ENCODE results near the gene KLHL6. TPM values are rescaled to one million over a fixed set of nuclear protein-coding genes. Genes with fewer than 3 reads are reported as not detected.
"Not testable (repeated sequence)": the region's sequence is repeated elsewhere in the genome, so short reads cannot be mapped to it uniquely, and the experiment has no call there.

The KLHL6 gene
- polyA plus RNA-seq, 1 experiment, result not detected

DNA sequence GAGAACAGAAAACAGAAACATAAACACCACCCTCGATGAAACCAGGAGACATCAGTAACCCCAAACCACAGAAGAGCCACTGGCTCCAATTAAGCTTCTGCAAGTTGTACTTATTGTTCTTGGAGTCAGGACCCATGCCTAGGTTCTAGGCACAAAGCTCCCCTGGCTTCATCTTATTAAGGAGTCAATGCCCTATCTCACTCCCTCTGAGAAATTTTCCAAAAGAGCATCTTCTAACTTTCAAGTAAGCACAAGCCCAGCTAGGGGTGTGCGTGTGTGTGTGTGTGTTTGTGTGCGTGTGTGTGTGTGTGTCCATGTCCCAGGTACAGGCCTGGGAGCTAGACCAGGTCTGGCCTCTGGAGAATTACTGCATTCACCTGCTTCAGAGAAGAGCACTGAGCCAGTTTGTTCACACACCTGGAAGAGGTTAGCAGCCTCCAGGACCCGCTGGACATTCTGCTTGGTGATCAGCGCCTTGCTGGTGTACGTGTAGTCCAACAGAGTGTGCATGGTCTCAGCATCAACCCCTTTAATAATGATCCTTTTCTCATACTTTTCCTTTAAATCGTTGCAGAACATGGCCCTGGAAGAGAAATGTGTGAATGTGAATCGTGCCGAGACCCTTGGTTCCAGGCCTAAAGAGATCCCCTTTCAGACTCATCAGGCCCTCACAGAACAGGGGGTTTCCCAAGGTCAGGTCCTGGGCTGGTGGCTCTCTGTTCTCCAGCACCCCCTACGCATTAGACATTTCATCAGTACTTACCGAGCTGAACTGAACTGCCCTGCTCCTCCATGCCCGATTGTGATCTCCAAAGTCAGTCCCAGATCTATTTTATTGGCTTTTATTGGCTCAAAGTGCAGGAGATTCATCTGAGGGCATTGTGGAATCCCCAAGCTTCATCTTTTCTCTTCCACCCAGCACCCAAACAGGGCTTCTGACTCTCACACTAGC, 27.8 kb downstream of the KLHL6 start:
- Histone ChIP-seq H3K27ac (ENCODE audit: low read depth, low read length) (no peak overlapping the region), H3K9me3 (ENCODE audit: control insufficient read depth, insufficient read depth, low read length) (no peaks in the 10 kb centered on the region), H3K4me3 (ENCODE audit: low read depth, low read length) (no peak overlapping the region), H3K27me3 (ENCODE audit: control insufficient read depth, insufficient read depth, low read length) (peaks cover 11% of the 10 kb centered on the region)
- DNase-seq (ENCODE audit: low read depth, low spot score), result no peak
- CTCF ChIA-PET, result no interaction called here
- TF ChIP-seq, protein P1, sequence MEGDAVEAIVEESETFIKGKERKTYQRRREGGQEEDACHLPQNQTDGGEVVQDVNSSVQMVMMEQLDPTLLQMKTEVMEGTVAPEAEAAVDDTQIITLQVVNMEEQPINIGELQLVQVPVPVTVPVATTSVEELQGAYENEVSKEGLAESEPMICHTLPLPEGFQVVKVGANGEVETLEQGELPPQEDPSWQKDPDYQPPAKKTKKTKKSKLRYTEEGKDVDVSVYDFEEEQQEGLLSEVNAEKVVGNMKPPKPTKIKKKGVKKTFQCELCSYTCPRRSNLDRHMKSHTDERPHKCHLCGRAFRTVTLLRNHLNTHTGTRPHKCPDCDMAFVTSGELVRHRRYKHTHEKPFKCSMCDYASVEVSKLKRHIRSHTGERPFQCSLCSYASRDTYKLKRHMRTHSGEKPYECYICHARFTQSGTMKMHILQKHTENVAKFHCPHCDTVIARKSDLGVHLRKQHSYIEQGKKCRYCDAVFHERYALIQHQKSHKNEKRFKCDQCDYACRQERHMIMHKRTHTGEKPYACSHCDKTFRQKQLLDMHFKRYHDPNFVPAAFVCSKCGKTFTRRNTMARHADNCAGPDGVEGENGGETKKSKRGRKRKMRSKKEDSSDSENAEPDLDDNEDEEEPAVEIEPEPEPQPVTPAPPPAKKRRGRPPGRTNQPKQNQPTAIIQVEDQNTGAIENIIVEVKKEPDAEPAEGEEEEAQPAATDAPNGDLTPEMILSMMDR (IDR thresholded peaks at IDR 0.05; ENCODE audit: low read depth, low read length), result no peak
- POLR2A ChIA-PET, result no interaction called here

DNA sequence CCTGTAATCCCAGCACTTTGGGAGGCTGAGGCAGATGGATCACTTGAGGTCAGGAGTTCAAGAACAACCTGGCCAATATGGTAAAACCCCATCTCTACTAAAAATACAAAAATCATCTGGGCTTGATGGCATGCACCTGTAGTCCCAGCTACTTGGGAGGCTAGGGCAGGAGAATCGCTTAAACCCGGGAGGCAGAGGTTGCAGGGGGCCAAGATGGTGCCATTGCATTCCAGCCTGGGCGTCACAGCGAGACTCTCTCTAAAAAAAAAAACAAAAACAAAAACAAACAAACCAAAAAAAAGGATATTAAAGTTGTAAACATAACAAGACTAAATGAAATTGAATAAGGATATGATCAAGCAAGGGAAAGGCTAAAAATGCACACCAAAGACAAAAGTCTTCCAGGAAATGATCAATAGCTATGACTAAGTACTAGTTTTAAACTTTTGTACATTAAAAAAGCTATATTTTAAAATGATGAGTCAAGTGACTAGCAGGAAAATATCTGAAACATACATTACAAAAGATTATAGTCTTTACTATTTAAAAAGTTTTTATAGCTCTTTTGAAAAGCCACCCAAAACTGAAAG, 28.6 kb downstream of the KLHL6 start:
- CTCF ChIA-PET, result no interaction called here

DNA sequence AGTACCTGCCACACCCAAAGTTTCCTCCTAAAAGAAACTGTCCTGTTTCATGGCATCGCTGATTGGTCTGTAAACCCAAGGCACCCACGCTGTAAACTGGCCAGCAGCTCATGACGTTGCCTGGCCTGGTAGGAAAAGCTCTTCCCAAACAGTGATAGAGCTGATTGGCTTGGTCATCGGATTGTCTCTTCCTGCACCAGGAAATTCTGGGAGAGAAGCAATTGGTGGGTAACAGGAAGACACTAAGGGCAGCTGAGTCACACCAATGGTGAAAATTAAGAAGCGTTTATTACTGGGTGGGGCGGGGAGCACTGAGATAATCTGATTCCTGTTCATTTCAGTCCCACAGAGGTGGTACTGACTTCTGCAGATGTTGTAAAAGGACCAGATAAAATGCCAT, 31.0 kb downstream of the KLHL6 start:
- Histone ChIP-seq H3K27ac (ENCODE audit: low read depth, low read length) (no peak overlapping the region), H3K4me3 (ENCODE audit: low read depth, low read length) (no peak overlapping the region), H3K27me3 (ENCODE audit: control insufficient read depth, insufficient read depth, low read length) (no peaks in the 10 kb centered on the region), H3K9me3 (ENCODE audit: control insufficient read depth, insufficient read depth, low read length) (no peaks in the 10 kb centered on the region)
- CTCF ChIA-PET, result interaction anchor here (0.7 kb wide), 1 partner anchor 243 kb away, joined by 3 read pairs; no protein-coding TSS in a partner anchor
- TF ChIP-seq, protein P1 (IDR thresholded peaks at IDR 0.05; ENCODE audit: low read depth, low read length), result no peak
- POLR2A ChIA-PET, result no interaction called here
- no peak for DNase-seq (ENCODE audit: low read depth, low spot score)

More for the DNA sequence above, 28.6 kb downstream of the KLHL6 start:
- POLR2A ChIA-PET, result no interaction called here
- peaks cover 7% of the 10 kb centered on the region for H3K27me3 ChIP-seq (ENCODE audit: control insufficient read depth, insufficient read depth, low read length)
- TF ChIP-seq, protein P1 (IDR thresholded peaks at IDR 0.05; ENCODE audit: low read depth, low read length), result no peak
- no peak overlapping the region for H3K4me3 ChIP-seq (ENCODE audit: low read depth, low read length)
- H3K27ac ChIP-seq (ENCODE audit: low read depth, low read length), result no peak overlapping the region
- H3K9me3 ChIP-seq (ENCODE audit: control insufficient read depth, insufficient read depth, low read length), result no peaks in the 10 kb centered on the region
- DNase-seq (ENCODE audit: low read depth, low spot score), result no peak

DNA sequence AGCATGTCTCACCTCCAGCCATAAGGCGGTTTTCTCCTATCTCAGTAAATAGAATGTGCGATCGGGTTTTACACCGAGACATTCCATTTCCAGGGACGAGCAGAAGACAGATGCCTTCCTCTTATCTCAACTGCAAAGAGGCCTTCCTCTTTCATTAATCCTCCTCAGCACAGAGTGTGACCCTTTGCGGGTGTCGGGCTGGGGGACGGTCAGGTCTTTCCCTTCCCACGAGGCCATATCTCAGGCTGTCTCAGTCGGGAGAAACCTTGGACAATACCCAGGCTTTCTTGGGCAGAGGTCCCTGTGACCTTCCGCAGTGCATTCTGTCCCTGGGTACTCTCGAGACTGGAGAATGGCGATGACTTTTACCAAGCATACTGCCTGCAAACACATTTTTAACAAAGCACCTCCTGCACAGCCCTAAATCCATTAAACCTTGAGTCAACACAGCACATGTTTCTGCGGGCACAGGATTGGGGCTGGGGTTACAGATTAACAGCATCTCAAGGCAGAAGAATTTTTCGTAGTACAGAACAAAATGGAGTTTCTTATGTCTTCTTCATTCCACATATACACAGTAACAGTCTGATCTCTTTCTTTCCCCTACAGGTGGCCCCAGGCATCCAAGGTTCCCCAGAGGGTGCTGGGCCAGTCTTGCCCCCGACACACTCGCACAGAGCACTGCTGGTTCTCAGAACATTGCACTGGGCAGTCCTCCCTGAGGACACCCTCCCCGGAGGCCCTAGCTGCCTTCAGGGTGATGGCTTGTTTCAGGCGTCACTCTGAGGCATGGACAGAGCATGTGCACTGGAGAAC, 34.6 kb downstream of the KLHL6 start:
- peaks cover 20% of the 10 kb centered on the region for H3K27me3 ChIP-seq (ENCODE audit: control insufficient read depth, insufficient read depth, low read length)
- H3K4me3 ChIP-seq (ENCODE audit: low read depth, low read length); CTCF ChIA-PET; H3K9me3 ChIP-seq (ENCODE audit: control insufficient read depth, insufficient read depth, low read length); H3K27ac ChIP-seq (ENCODE audit: low read depth, low read length); POLR2A ChIA-PET; DNase-seq (ENCODE audit: low read depth, low spot score): not testable (repeated sequence)

DNA sequence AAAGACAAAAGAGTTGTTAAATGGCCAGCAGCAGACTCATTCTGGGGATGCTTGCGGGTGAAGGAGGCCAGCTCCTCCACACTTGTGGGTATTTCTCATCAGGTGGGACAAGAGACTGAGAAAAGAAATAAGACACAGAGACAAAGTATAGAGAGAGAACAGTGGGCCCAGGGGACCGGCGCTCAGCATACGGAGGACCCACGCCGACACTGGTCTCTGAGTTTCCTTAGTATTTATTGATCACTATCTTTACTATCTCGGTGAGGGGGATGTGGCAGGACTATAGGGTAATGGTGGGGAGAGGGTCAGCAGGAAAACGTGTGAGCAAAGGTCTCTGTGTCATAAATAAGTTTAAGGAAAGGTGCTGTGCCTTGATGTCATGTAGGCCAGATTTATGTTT, 35.2 kb downstream of the KLHL6 start:
- H3K4me3 ChIP-seq (ENCODE audit: low read depth, low read length); POLR2A ChIA-PET; DNase-seq (ENCODE audit: low read depth, low spot score); H3K9me3 ChIP-seq (ENCODE audit: control insufficient read depth, insufficient read depth, low read length); CTCF ChIA-PET; H3K27ac ChIP-seq (ENCODE audit: low read depth, low read length): not testable (repeated sequence)
- peaks cover 20% of the 10 kb centered on the region for H3K27me3 ChIP-seq (ENCODE audit: control insufficient read depth, insufficient read depth, low read length)
